ENCODE data around the gene CA4. TPM values are rescaled to one million over a fixed set of nuclear protein-coding genes. Genes with fewer than 3 reads are reported as not detected.

CA4 gene
- total and polyA plus RNA-seq, 3 donors from 2014 or later, result 0.94 to 3.1 (median 2.5) TPM

DNA sequence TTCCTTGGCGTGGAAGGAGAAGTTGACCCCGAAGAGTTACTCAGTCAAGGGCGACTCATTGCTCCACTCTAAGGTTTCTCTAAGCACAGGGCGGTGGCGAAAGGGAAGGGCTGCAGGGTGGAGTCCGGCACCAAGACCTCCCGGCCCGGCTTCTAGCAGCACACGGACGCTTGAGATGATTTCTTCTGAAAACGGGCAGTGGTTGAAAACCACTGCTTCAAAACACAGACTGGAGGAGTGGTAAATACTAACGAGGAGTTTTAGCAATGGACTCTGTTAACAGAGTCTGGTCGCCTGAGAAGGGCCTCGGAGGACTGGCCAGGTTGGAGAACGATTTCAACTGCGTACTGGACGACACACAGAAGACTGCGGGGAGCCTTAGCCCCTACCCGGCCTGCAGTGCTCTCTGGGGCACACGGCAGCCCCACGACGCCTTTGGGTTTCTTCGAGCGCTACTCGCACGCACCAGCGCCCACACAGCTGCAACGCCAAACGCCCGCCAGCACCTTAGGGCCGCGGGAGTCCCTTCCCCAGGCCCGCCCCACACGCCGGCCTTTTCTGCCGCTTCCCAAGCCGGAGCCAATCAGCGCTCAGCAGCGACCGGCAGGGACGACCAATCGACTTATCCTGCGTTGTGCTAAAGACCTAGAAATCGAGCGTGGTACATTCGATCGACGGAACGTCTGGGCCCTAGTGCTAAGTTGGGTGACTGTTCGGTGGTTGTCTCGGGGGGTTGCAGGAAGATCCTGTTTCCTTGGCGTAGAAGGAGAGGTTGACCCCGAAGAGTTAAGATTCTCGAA, 14.4 kb upstream of the CA4 start:
- Histone ChIP-seq H3K27ac (peak overlapping the region in 1 of 2 donors; percentile 3), H3K27me3 (no peaks in the 10 kb centered on the region), H3K9me3 (no peaks in the 10 kb centered on the region), H3K4me3 (peak overlapping the region; percentile 54 to 84), H3K36me3 (ENCODE audit: low read depth, missing control alignments) (no peaks in the 10 kb centered on the region), H3K4me1 (peaks cover 10% of the 10 kb centered on the region)
- TF ChIP-seq POLR2A (IDR thresholded peaks at IDR 0.05), result no peak
- TF ChIP-seq, protein P1, sequence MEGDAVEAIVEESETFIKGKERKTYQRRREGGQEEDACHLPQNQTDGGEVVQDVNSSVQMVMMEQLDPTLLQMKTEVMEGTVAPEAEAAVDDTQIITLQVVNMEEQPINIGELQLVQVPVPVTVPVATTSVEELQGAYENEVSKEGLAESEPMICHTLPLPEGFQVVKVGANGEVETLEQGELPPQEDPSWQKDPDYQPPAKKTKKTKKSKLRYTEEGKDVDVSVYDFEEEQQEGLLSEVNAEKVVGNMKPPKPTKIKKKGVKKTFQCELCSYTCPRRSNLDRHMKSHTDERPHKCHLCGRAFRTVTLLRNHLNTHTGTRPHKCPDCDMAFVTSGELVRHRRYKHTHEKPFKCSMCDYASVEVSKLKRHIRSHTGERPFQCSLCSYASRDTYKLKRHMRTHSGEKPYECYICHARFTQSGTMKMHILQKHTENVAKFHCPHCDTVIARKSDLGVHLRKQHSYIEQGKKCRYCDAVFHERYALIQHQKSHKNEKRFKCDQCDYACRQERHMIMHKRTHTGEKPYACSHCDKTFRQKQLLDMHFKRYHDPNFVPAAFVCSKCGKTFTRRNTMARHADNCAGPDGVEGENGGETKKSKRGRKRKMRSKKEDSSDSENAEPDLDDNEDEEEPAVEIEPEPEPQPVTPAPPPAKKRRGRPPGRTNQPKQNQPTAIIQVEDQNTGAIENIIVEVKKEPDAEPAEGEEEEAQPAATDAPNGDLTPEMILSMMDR (IDR thresholded peaks at IDR 0.05), result no peak
- WGBS, 2 donors, result 2 to 10% methylated on average over 25 to 54 of the region's 54 CpGs
- intact Hi-C loops (cut with DNase I; ENCODE audit: low total_unique reads), result loop anchor here (10.0 kb wide), 1 partner anchor 299 kb away; no protein-coding TSS in a partner anchor
- DNase-seq, result peak; percentile 97

DNA sequence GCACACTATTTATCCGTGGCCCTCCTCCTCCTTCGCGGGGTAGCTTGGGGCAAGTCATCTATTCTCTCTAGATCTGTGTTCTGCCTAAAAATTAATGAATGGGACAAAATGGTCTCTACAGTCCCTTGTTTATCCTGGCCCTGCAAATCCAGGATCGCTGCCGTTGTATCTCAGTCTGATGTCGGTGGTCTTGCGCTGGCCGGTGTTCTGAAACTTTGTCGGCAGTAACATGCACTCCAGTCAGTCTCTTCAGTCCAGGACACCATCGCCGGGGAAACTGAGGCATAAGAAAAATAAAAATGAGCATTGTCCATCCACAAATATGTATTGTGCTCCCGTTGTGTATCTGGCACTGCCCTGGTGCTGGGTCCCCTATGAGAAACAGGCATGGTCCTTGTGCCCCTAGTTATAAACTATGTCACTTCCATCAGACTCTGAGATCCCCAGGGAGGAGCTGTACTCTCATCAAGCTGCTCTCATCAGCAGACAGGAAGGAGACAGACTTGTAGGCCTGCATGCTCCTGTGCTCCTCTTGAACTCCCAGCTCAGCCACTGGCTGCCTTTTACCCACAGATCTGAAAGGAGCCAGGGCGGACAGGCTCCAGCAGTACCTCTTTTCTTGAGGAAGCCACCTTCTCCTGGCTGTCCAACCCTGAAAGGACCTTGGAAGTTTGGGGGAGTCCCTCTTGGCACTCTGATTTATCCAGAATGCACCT, 13.7 kb upstream of the CA4 start:
- no peak for TF ChIP-seq POLR2A (IDR thresholded peaks at IDR 0.05)
- TF ChIP-seq, protein P1 (IDR thresholded peaks at IDR 0.05), result no peak
- intact Hi-C loops (cut with DNase I; ENCODE audit: low total_unique reads), result loop anchor here (10.0 kb wide), 1 partner anchor 299 kb away; no protein-coding TSS in a partner anchor
- Histone ChIP-seq H3K27ac (no peak overlapping the region), H3K27me3 (no peaks in the 10 kb centered on the region), H3K36me3 (ENCODE audit: low read depth, missing control alignments) (no peaks in the 10 kb centered on the region), H3K4me1 (peaks cover 14% of the 10 kb centered on the region), H3K9me3 (no peaks in the 10 kb centered on the region), H3K4me3 (peak overlapping the region; percentile 54 to 84)
- no peak for DNase-seq
- WGBS, 2 donors, result 47 to 58% methylated on average over 13 of the region's 13 CpGs

DNA sequence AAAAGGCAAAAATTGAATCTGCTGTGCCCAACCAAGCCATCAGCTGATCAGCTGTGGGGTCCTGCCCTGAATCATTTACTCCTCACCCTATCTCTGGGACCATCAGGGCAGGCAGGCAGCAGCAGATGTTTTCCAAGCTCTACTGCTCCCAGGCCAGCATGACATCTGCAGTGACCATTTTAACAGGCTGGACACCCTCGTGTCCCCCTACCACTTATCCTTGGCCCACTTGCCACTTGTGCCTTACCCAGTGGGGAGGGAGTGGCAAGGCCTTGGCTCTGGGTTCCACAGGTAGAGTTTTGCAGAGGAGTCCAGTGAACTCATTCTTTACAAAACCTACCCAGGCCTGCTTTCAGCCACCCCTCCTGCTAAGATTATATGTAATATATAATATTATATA, 12.0 kb upstream of the CA4 start:
- Histone ChIP-seq H3K36me3 (ENCODE audit: low read depth, missing control alignments) (no peaks in the 10 kb centered on the region), H3K4me1 (peaks cover 22% of the 10 kb centered on the region), H3K27ac (no peak overlapping the region), H3K27me3 (no peaks in the 10 kb centered on the region), H3K9me3 (no peaks in the 10 kb centered on the region), H3K4me3 (no peak overlapping the region)
- intact Hi-C loops (cut with DNase I; ENCODE audit: low total_unique reads), result loop anchor here (10.0 kb wide), 1 partner anchor 297 kb away; no protein-coding TSS in a partner anchor
- no peak for DNase-seq
- WGBS, 2 donors, result 71 to 100% methylated on average over 1 of the region's 1 CpG
- TF ChIP-seq, protein P1 (IDR thresholded peaks at IDR 0.05), result no peak
- TF ChIP-seq POLR2A (IDR thresholded peaks at IDR 0.05), result no peak

DNA sequence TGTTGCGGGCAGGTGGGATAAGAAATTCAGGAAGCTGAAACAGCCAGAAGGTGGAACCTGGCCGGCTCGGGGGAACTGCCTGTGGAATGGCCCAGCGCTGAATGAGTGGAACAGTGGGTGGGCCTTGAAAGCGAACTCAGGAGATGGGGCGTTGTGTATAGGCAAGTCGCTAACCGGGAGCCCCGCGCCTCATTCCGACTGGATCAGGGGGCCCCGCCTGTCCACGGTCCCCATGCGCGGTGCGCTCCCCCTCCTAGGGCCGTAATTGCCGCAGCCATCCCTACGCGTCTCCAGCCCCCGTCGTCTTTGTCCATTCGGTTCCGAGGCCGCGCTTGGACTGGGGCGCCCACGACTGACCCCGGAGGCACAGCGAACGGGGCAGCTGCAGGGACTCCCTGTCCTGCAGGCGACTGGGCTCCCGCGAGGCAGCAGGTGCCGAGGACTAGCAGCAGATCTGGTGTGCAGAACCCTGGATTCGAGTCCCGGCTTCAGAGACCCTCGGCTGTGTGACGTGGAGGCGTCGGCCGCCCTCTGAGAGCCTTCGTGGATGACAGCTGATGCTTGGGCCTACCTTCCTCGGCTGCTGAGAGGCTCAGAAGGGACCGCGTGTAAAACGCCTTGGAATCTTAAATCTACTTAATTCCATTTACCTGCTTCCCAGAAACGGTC, 10.9 kb upstream of the CA4 start:
- Histone ChIP-seq H3K9me3 (no peaks in the 10 kb centered on the region), H3K36me3 (ENCODE audit: low read depth, missing control alignments) (no peaks in the 10 kb centered on the region), H3K4me1 (peaks cover 26% of the 10 kb centered on the region), H3K27me3 (no peaks in the 10 kb centered on the region), H3K4me3 (peak overlapping the region in 1 of 2 donors; percentile 14), H3K27ac (no peak overlapping the region)
- no peak for DNase-seq
- TF ChIP-seq, protein P1 (IDR thresholded peaks at IDR 0.05), result no peak
- TF ChIP-seq POLR2A (IDR thresholded peaks at IDR 0.05), result no peak
- WGBS, 2 donors, result 2 to 7% methylated on average over 31 to 48 of the region's 48 CpGs
- intact Hi-C loops (cut with DNase I; ENCODE audit: low total_unique reads), result loop anchor here (10.0 kb wide), 1 partner anchor 296 kb away; no protein-coding TSS in a partner anchor
